PC-3 (cell line): ENCODE results near the gene CLPTM1L.

Experiments
- EZH2 ChIP-seq: fragments of 300-600 bp; sonication (generic); IDR thresholded peaks from one replicate; pipeline ENCODE4 v1.6.1; 2017; ENCODE audit warnings: antibody characterized with exemption, mild to moderate bottlenecking, low read length; ENCODE audit not compliant: unreplicated experiment
- EZH2phosphoT487 ChIP-seq: fragments of 300-600 bp; sonication (generic); IDR thresholded peaks from 2 replicates; pipeline ENCODE4 v1.6.1; 2018; ENCODE audit warnings: mild to moderate bottlenecking, antibody characterized with exemption, low read length, borderline replicate concordance
- TF ChIP-seq, protein P1 (sequence below): fragments of 300-600 bp; sonication (generic); conservative IDR thresholded peaks from 2 replicates; pipeline ENCODE4 v1.5.1; 2017; ENCODE audit warnings: antibody characterized with exemption, low read depth, mild to moderate bottlenecking, low read length

DNA sequence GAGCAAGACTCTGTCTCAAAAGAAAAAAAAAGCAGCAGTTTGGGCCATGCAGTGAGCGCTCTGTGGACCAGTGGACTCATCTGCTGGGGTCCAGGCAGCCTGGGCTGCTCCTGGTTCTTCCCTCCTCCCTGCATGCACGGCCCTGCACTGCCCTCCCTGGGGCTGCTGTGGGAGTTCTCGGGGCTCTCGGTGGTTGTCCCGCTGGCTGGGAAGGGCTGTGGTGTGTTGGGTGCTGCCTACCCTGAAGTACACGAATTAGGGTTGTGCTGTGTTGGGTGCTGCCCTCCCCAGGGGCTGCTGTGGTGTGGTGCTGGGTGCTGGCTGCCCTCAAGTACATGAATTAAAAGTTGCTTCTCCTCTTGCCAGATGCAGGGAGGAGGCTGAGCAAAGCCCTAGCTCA, 18.3 kb upstream of the CLPTM1L start:
- TF ChIP-seq, protein P1, sequence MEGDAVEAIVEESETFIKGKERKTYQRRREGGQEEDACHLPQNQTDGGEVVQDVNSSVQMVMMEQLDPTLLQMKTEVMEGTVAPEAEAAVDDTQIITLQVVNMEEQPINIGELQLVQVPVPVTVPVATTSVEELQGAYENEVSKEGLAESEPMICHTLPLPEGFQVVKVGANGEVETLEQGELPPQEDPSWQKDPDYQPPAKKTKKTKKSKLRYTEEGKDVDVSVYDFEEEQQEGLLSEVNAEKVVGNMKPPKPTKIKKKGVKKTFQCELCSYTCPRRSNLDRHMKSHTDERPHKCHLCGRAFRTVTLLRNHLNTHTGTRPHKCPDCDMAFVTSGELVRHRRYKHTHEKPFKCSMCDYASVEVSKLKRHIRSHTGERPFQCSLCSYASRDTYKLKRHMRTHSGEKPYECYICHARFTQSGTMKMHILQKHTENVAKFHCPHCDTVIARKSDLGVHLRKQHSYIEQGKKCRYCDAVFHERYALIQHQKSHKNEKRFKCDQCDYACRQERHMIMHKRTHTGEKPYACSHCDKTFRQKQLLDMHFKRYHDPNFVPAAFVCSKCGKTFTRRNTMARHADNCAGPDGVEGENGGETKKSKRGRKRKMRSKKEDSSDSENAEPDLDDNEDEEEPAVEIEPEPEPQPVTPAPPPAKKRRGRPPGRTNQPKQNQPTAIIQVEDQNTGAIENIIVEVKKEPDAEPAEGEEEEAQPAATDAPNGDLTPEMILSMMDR, result no peak
- TF ChIP-seq EZH2phosphoT487 (no peak), EZH2 (no peak)
